ENCODE measurements around the gene TUBE1. TPM values are rescaled to one million over a fixed set of nuclear protein-coding genes. Genes with fewer than 3 reads are reported as not detected.

Gene TUBE1
- total and polyA plus RNA-seq, 2 of the 4 experiments (the other 2 are of a cell fraction) = 7.9 to 8.6 TPM

DNA sequence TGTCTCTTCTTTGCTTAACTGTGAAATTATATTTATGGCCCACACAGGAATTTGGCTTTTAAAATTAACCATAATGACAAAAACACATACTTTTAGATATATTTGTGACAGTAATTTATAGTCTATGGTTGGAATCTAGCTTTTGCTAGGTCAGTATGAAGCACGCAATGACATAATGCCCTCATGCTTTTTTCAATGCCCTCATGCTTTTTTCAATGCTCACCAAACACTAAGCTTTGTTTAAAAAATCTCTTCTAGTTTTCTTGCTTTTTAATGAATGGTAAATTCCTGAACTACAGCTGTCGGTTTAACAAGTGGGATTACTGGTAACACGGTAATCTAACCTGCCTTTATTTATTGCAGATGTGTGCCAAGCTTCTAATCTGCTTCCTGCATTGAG is 20.7 kb downstream of the TUBE1 start:
- Histone ChIP-seq H3K4me1 (ENCODE audit: control insufficient read depth, insufficient read depth, low read length) (peaks cover 4% of the 10 kb centered on the region), H4K91ac (ENCODE audit: insufficient read depth, low read depth, low read length) (no peak overlapping the region), H2BK15ac (ENCODE audit: low read depth, low read length) (no peak overlapping the region), H3K23ac (ENCODE audit: low read depth, low read length) (no peak overlapping the region), H3K4ac (ENCODE audit: low read depth, low read length) (no peak overlapping the region), H3K18ac (ENCODE audit: low read depth, low read length) (no peak overlapping the region), H3K36me3 (ENCODE audit: control insufficient read depth, insufficient read depth, low read length) (no peaks in the 10 kb centered on the region), H3K56ac (ENCODE audit: extremely low read depth, insufficient read depth, low read length) (no peak overlapping the region), H3K9ac (ENCODE audit: low read depth, low read length) (no peak overlapping the region), H3K27me3 (ENCODE audit: control insufficient read depth, insufficient read depth, low read length) (no peaks in the 10 kb centered on the region), H3K9me1 (ENCODE audit: insufficient read depth, low read length) (no peaks in the 10 kb centered on the region), H2BK120ac (ENCODE audit: low read depth, low read length) (no peak overlapping the region), H3K9me3 (ENCODE audit: control insufficient read depth, insufficient read depth, low read length) (no peaks in the 10 kb centered on the region), H2AK9ac (replicated peaks; ENCODE audit: low read depth, low read length, poor library complexity) (no peak overlapping the region), H2AK5ac (ENCODE audit: low read depth, low read length) (no peak overlapping the region), H4K20me1 (ENCODE audit: insufficient read depth, low read length) (no peaks in the 10 kb centered on the region), H3K79me1 (ENCODE audit: low read depth in 1 of 2, low read length in 2 of 2) (no peaks in the 10 kb centered on the region), H3K4me3 (ENCODE audit: insufficient read depth, low read depth, low read length) (no peak overlapping the region), H2AFZ (replicated peaks; ENCODE audit: low read length, poor library complexity) (no peak overlapping the region), H4K8ac (ENCODE audit: low read depth in 2 of 2, low read length in 2 of 2) (no peak overlapping the region), H4K5ac (ENCODE audit: low read depth, low read length) (no peak overlapping the region), H3K4me2 (ENCODE audit: low read depth, low read length) (no peak overlapping the region), H3K14ac (replicated peaks; ENCODE audit: low read depth, low read length) (no peak overlapping the region; the same call in 1 of the 2 replicates), H2BK20ac (ENCODE audit: low read depth, low read length) (no peak overlapping the region), H3K27ac (ENCODE audit: insufficient read depth, low read length) (no peak overlapping the region), H2BK5ac (ENCODE audit: low read depth, low read length, poor library complexity, severe bottlenecking) (no peak overlapping the region)
- WGBS, 2 experiments (ENCODE audit: extremely low coverage in 2 of 2, insufficient read length in 1 of 2) = no CpG with 5 or more reads among the region's 3 CpGs
- no peak for TF ChIP-seq RCOR1 (IDR thresholded peaks at IDR 0.05; ENCODE audit: insufficient replicate concordance, low read length)
- no peak for DNase-seq
- in situ Hi-C loops (cut with MboI; ENCODE audit: low sequenced_read_pairs) (no loop called here), intact Hi-C loops (cut with micrococcal nuclease) (no loop called here), dilution Hi-C loops (cut with HindIII; ENCODE audit: low sequenced_read_pairs, unreplicated experiment) (no loop called here)
- POLR2A ChIA-PET (ENCODE audit: unreplicated experiment) = no interaction called here
- BruUV-seq (replicated peaks) = no TSS peak
- no peak for ATAC-seq (ENCODE audit: low read depth)
- CTCF ChIA-PET = no interaction called here

Data from IMR-90 (cell line).